ENCODE results near the gene ASIC2. TPM values are rescaled to one million over a fixed set of nuclear protein-coding genes. Genes with fewer than 3 reads are reported as not detected.

Gene ASIC2
- total and polyA plus RNA-seq, 12 donors, result 0.29 to 1.5 (median 0.69) TPM

DNA sequence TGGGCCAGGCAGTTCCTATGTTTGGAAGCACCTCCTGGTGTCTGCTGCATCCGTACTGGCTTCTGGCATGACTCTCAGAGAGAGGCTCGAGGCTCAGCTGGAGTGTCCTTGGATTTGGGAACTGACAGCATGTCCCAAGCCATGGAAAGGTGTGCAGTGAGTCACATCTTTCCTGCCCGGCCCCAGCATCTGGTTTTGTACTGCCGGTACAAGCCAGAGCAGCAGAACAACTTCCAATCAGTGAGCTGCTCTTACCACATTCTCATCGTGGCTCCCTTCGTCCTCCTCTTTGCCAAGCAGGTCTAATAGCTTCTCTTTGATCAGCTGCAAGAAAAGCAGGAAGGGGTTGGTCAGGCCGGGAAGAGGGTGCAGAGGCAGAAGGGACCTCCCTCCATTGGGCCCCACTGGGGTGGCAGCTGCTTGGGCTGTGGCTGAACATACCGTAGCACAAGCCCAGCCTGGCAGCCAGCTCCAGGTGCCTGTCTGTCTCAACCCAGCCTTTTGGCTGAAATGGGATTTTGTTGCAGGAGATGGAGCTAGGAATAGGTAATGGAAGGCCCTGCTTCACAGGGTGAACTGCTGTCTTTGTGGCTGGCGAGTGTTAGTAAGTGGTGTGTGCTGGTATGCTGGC lies 277.3 kb downstream of the ASIC2 start:
- WGBS, 4 donors, result 75 to 87% (median 78%) methylated on average over 8 to 9 of the region's 9 CpGs
- no peak overlapping the region for H3K27ac ChIP-seq
- no peaks in the 10 kb centered on the region for H3K9me3 ChIP-seq (replicated peaks in 1 of 3)
- no peaks in the 10 kb centered on the region for H3K27me3 ChIP-seq
- H3K4me1 ChIP-seq (replicated peaks in 1 of 2), result no peaks in the 10 kb centered on the region
- no peaks in the 10 kb centered on the region for H3K36me3 ChIP-seq (replicated peaks in 1 of 2)
- H3K4me3 ChIP-seq, result no peak overlapping the region
- intact Hi-C loops (cut with DNase I), result no loop called here
- TF ChIP-seq CTCF (IDR thresholded peaks at IDR 0.05), result no peak
- TF ChIP-seq POLR2A (IDR thresholded peaks at IDR 0.05), result no peak
- no peak for DNase-seq

DNA sequence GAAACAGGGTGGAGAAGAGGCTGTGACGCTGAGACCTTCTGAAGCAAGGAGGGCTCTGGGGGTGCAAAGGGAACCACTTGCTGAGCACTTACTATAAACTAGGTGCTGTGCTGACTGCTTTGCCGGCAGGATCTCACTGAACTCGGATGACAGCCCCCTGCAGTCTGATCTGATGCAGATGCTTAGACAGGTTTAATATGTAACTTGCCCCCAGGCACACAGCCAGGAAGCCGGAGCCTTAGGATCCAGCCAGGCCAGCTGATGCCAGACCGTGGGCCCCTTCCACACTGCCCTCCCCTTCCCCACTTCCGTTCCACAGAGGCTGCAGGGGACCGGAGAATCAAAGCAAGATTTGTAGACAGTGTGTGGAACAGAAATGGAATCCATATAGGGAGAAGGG lies 278.3 kb downstream of the ASIC2 start:
- no peaks in the 10 kb centered on the region for H3K36me3 ChIP-seq (replicated peaks in 1 of 2)

GRCh38 chr17:33013596-33014375 lies 279.3 kb downstream of the ASIC2 start:
- no peaks in the 10 kb centered on the region for H3K36me3 ChIP-seq (replicated peaks in 1 of 2)
- TF ChIP-seq CTCF (IDR thresholded peaks at IDR 0.05), result no peak
- TF ChIP-seq POLR2A (IDR thresholded peaks at IDR 0.05), result no peak
- WGBS, 4 donors, result 82 to 89% (median 87%) methylated on average over 15 to 18 of the region's 18 CpGs
- intact Hi-C loops (cut with DNase I), result no loop called here
- no peak for DNase-seq
- H3K4me3 ChIP-seq, result no peak overlapping the region
- H3K4me1 ChIP-seq (replicated peaks in 1 of 2), result no peaks in the 10 kb centered on the region
- no peaks in the 10 kb centered on the region for H3K9me3 ChIP-seq (replicated peaks in 1 of 3)
- no peak overlapping the region for H3K27ac ChIP-seq
- H3K27me3 ChIP-seq, result no peaks in the 10 kb centered on the region

More for the DNA sequence above, 278.3 kb downstream of the ASIC2 start:
- Histone ChIP-seq H3K4me3 (no peak overlapping the region), H3K27me3 (no peaks in the 10 kb centered on the region), H3K27ac (no peak overlapping the region), H3K4me1 (replicated peaks in 1 of 2) (no peaks in the 10 kb centered on the region), H3K9me3 (replicated peaks in 1 of 3) (no peaks in the 10 kb centered on the region)
- DNase-seq, result no peak
- intact Hi-C loops (cut with DNase I), result no loop called here
- no peak for TF ChIP-seq CTCF (IDR thresholded peaks at IDR 0.05)
- TF ChIP-seq POLR2A (IDR thresholded peaks at IDR 0.05), result no peak
- 66 to 74% (median 70%) methylated on average over 4 to 7 of the region's 7 CpGs for WGBS, 4 donors

DNA sequence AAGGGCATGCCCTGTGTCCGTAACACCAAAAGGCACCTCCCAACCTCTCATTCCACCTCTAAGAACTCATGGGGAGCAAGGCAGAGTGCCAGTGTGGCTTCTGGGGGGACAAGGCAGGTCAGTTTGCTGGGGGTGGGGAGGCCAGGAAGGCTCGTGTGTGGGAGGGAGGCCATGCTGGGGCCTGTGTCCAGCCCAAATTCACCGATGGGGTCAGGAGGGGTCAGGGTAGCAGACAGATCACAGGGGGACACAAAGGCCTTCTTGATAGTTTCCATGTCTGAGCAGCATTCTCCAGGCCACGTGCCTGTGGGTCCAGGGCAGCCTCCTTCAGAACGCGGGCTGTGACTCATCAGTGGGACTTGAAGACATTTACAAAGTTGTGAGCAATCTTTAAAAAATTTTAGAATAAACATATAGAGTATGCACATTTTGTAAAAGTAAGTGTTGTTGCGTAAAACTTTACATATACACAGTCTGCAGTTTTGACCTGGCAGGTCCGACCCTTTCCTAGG lies 280.5 kb downstream of the ASIC2 start:
- Histone ChIP-seq H3K4me3 (no peak overlapping the region), H3K27me3 (no peaks in the 10 kb centered on the region), H3K4me1 (replicated peaks in 1 of 2) (no peaks in the 10 kb centered on the region), H3K9me3 (replicated peaks in 1 of 3) (no peaks in the 10 kb centered on the region), H3K36me3 (replicated peaks in 1 of 2) (no peaks in the 10 kb centered on the region), H3K27ac (no peak overlapping the region)
- intact Hi-C loops (cut with DNase I), result no loop called here
- no peak for DNase-seq
- TF ChIP-seq POLR2A (IDR thresholded peaks at IDR 0.05), result no peak
- no peak for TF ChIP-seq CTCF (IDR thresholded peaks at IDR 0.05)
- 71 to 84% (median 77%) methylated on average over 7 to 8 of the region's 8 CpGs for WGBS, 4 donors
